GM12878 (cell line): Measurements from ENCODE around the gene ADAMTS4. TPM values are rescaled to one million over a fixed set of nuclear protein-coding genes. Genes with fewer than 3 reads are reported as not detected.

Source experiments
- ATAC-seq: fragments of 200-7000 bp; cut with Tn5 transposase; 3 replicates; pipeline ENCODE4 v1.9.1; 2020; ENCODE audit warnings: mild to moderate bottlenecking, moderate library complexity
- BruUV-seq: library from RNA; stranded (reverse); fragments of 400-500 nt; replicated peaks from 2 replicates; lab custom pipeline; 2021; lab: Mats Ljungman, UMichigan
- CTCF ChIA-PET: fragments of 300-600 bp; sonication (Branson Sonifier 250); formaldehyde crosslinking; extraction: SDS; loops from one replicate; lab custom pipeline; 2021; ENCODE audit warnings: inconsistent platforms; lab: Yijun Ruan, JAX
- POLR2A ChIA-PET: fragments of 350-600 bp; formaldehyde crosslinking; extraction: SDS; loops from one replicate; lab custom pipeline; 2021; ENCODE audit warnings: inconsistent platforms; lab: Charles Lee
- RAD21 ChIA-PET: fragments of 300-600 bp; sonication (Branson Sonifier 250); formaldehyde crosslinking; loops from one replicate; lab custom pipeline; 2023; ENCODE audit warnings: antibody characterized with exemption; ENCODE audit not compliant: unreplicated experiment; lab: Charles Lee
- SMC1A ChIA-PET: fragments of 300-600 bp; sonication (Branson Sonifier 250); formaldehyde crosslinking; loops from one replicate; lab custom pipeline; 2023; ENCODE audit not compliant: unreplicated experiment, uncharacterized antibody; lab: Charles Lee
- DNase-seq: peaks from one replicate; pipeline ENCODE4 v3.0.0-alpha.2; 2011; ENCODE audit warnings: low read depth, low spot score
- FAIRE-seq: peaks from 3 replicates; lab custom pipeline; 2011; peaks lifted over from hg19 to GRCh38; lab: Jason Lieb, UNC
- H2AFZ ChIP-seq: 2 replicates; pipeline ENCODE4 v1.6.0; 2011; ENCODE audit warnings: low read depth, low read length, control low read depth; ENCODE audit not compliant: control insufficient read depth
- H3K27ac ChIP-seq: 2 replicates; pipeline ENCODE4 v1.5.1; 2011; ENCODE audit warnings: control low read depth; ENCODE audit not compliant: control insufficient read depth, insufficient read depth
- H3K27me3 ChIP-seq, 2 experiments: replicated peaks in 1 of 2; 2 replicates each; pipeline versions ENCODE4 v1.6.0 to v1.6.1; 2011; ENCODE audit warnings: low read length in 1 of 2; ENCODE audit not compliant: control insufficient read depth in 2 of 2, insufficient read depth in 2 of 2
- H3K36me3 ChIP-seq, 2 experiments: 2 replicates each; pipeline ENCODE4 v1.5.1; 2011; ENCODE audit warnings: low read length in 1 of 2; ENCODE audit not compliant: control insufficient read depth in 2 of 2, insufficient read depth in 2 of 2
- H3K4me1 ChIP-seq: 2 replicates; pipeline ENCODE4 v1.6.1; 2011; ENCODE audit warnings: mild to moderate bottlenecking, low read length, moderate library complexity, mixed read lengths; ENCODE audit not compliant: control insufficient read depth, insufficient read depth
- H3K4me2 ChIP-seq: 2 replicates; pipeline ENCODE4 v1.6.0; 2011; ENCODE audit warnings: control low read depth; ENCODE audit not compliant: control insufficient read depth, insufficient read depth
- H3K4me3 ChIP-seq: fragments of 200-600 bp; sonication (generic); 2 replicates; pipeline ENCODE4 v1.5.1; 2016
- H3K79me2 ChIP-seq: 2 replicates; pipeline ENCODE4 v1.6.0; 2011; ENCODE audit warnings: low read length; ENCODE audit not compliant: control insufficient read depth, insufficient read depth
- H3K9ac ChIP-seq: 2 replicates; pipeline ENCODE4 v1.8.0; 2011; ENCODE audit warnings: low read length, control low read depth, mixed read lengths; ENCODE audit not compliant: control insufficient read depth, insufficient read depth
- H3K9me3 ChIP-seq: replicated peaks from 3 replicates; pipeline ENCODE4 v1.5.1; 2011; ENCODE audit warnings: mild to moderate bottlenecking, low read length; ENCODE audit not compliant: control insufficient read depth, insufficient read depth
- H4K20me1 ChIP-seq: 2 replicates; pipeline ENCODE4 v1.6.0; 2011; ENCODE audit not compliant: control insufficient read depth, insufficient read depth
- BHLHE40 ChIP-seq, 2 experiments: fragments of 450-650 bp in 1 of 2; IDR thresholded peaks; 2 replicates each; pipeline ENCODE4 v1.6.1; 2011 to 2017; ENCODE audit warnings: low read depth in 2 of 2, borderline replicate concordance in 1 of 2, improper control_type of control experiment in 1 of 2, low read length in 1 of 2, mild to moderate bottlenecking in 1 of 2
- CEBPB ChIP-seq, 2 experiments: fragments of 150-350 bp in 1 of 2; IDR thresholded peaks; 2 replicates each; pipeline ENCODE4 v1.6.1; 2012 to 2014; ENCODE audit warnings: low read depth in 2 of 2, low read length in 2 of 2, borderline replicate concordance in 1 of 2, inconsistent platforms in 1 of 2
- EED ChIP-seq: sonication (generic); IDR thresholded peaks from 2 replicates; pipeline ENCODE4 v1.6.1; 2016; ENCODE audit warnings: antibody characterized with exemption, low read depth
- ESRRA ChIP-seq: IDR thresholded peaks from 2 replicates; pipeline ENCODE4 v1.6.1; 2012; ENCODE audit warnings: mild to moderate bottlenecking, low read length, improper control_type of control experiment
- FOXK2 ChIP-seq: fragments of 450-650 bp; IDR thresholded peaks from 2 replicates; pipeline ENCODE4 v1.6.1; 2017; ENCODE audit warnings: mild to moderate bottlenecking, moderate library complexity
- HCFC1 ChIP-seq: fragments of 150-350 bp; IDR thresholded peaks from 2 replicates; pipeline ENCODE4 v1.6.1; 2014; ENCODE audit warnings: low read length
- NFYB ChIP-seq: IDR thresholded peaks from 2 replicates; pipeline ENCODE4 v1.6.1; 2011; ENCODE audit warnings: low read depth, mild to moderate bottlenecking, low read length, improper control_type of control experiment, moderate library complexity; ENCODE audit not compliant: insufficient read depth
- NR2F1 ChIP-seq: fragments of 450-650 bp; conservative IDR thresholded peaks from 2 replicates; pipeline ENCODE4 v1.6.1; 2017; ENCODE audit warnings: mild to moderate bottlenecking
- SIN3A ChIP-seq: IDR thresholded peaks from 2 replicates; pipeline ENCODE4 v1.6.1; 2012; ENCODE audit warnings: low read depth, low read length, improper control_type of control experiment
- SRF ChIP-seq, 2 experiments: IDR thresholded peaks; 2 replicates each; pipeline ENCODE4 v1.6.1; 2011; ENCODE audit warnings: low read depth in 2 of 2, low read length in 2 of 2, mild to moderate bottlenecking in 1 of 2, moderate library complexity in 1 of 2
- TCF12 ChIP-seq: IDR thresholded peaks from 2 replicates; pipeline ENCODE4 v1.6.1; 2011; ENCODE audit warnings: low read depth, mild to moderate bottlenecking, low read length
- YBX1 ChIP-seq: fragments of 450-650 bp; IDR thresholded peaks from 2 replicates; pipeline ENCODE4 v1.6.1; 2016; ENCODE audit warnings: antibody characterized with exemption
- ZZZ3 ChIP-seq: IDR thresholded peaks from 2 replicates; pipeline ENCODE4 v1.6.1; 2011; ENCODE audit warnings: low read depth; ENCODE audit not compliant: control insufficient read depth, insufficient read length
- WGBS: methylation state at CpG from one replicate; pipeline ENCODE4 v1.1.6; 2016; ENCODE audit warnings: low lambda C conversion rate; ENCODE audit not compliant: insufficient replicate concordance, insufficient coverage; ENCODE audit errors: missing lambda C conversion rate; 5-methylcytosine and 5-hydroxymethylcytosine counted together
- in situ Hi-C: fragments of 300-500 bp; cut with MboI; formaldehyde crosslinking; loops from 9 replicates; pipeline ENCODE4 v1.14.3; 2018; ENCODE audit warnings: mixed read lengths
- intact Hi-C: fragments of 100-400 bp; cut with micrococcal nuclease; formaldehyde crosslinking; loops from one replicate; pipeline ENCODE4 v1.14.2; 2022; ENCODE audit not compliant: unreplicated experiment
- polyA plus RNA-seq, 11 experiments: library from polyadenylated mRNA; depleted of rRNA in 4 of 11; unstranded in 6 of 11; stranded (reverse) in 5 of 11; fragments of >200 nt; fragmentation: Nextera tagmentation in 4 of 11; fragmentation: Illumina TruSeq in 1 of 11; extraction: Ambion mirVana in 4 of 11; extraction: Trizol in 1 of 11; gene quantifications; 1 replicate in 1 of 11; 2 replicates in 10 of 11; pipeline versions ENCODE4 v1.2.1 to v1.2.3, GENCODE V29; 2011 to 2016; ENCODE audit warnings: inconsistent platforms in 2 of 11, missing spikeins in 2 of 11, low read depth in 1 of 11
- total RNA-seq, 4 experiments: library from RNA; depleted of rRNA in 3 of 4; stranded (reverse); fragments of >200 nt in 3 of 4; fragmentation: Illumina TruSeq in 1 of 4; extraction: Trizol in 1 of 4; gene quantifications; 2 replicates each; pipeline versions ENCODE4 v1.2.1 to v1.2.3, GENCODE V29; 2013 to 2021
- TF ChIP-seq, protein P1 (sequence below): fragments of 450-650 bp; IDR thresholded peaks from 2 replicates; pipeline ENCODE4 v1.6.1; 2017; ENCODE audit warnings: mild to moderate bottlenecking
- TF ChIP-seq, protein P2 (sequence below): fragments of 450-650 bp; IDR thresholded peaks from 2 replicates; pipeline ENCODE4 v1.6.1; 2017; ENCODE audit warnings: borderline replicate concordance

ADAMTS4 gene
- total and polyA plus RNA-seq, 10 of the 15 experiments (the other 5 are each of a cell fraction or from before 2014, with no cell fraction given): 0.01 to 0.13 (median 0.05) TPM; not detected in 2

DNA sequence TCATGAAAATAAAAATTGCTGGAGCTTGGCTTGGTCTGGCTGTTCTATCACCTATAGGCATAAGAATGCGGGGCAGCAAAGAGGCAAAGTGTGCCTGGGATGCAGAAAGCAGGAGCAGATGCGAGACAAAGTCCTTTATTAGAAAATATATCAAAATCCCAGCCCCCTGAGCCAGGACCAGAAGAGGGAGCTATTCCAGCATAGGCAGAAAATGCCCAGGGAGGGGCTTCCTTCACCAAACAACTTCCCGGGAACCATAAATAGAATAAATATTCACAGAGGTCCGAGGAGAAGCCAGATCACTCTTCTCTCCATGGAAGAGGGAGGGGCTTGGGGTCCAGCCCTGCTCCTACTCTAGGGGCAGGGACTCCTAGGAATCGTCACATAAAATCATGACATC, 27.7 kb downstream of the ADAMTS4 start:
- Histone ChIP-seq H4K20me1 (no peaks in the 10 kb centered on the region), H3K27me3 (no peaks in the 10 kb centered on the region), H3K9me3 (no peaks in the 10 kb centered on the region), H3K4me2 (no peak overlapping the region), H3K36me3 (peaks cover 17 to 30% of the 10 kb centered on the region in 2 experiments), H3K79me2 (peaks cover 11% of the 10 kb centered on the region), H3K4me1 (peaks cover 15% of the 10 kb centered on the region), H3K27ac (no peak overlapping the region), H3K4me3 (no peak overlapping the region), H2AFZ (no peak overlapping the region), H3K9ac (no peak overlapping the region)
- RAD21 ChIA-PET: no interaction called here
- DNase-seq (no peak), ATAC-seq (no peak), FAIRE-seq (no peak)
- CTCF ChIA-PET: interaction anchor here (0.9 to 1.6 kb wide), 2 partner anchors 21 to 53 kb away, joined by 3 read pairs; partner anchors contain the start of genes NIT1 and PFDN2
- in situ Hi-C loops: no loop called here
- POLR2A ChIA-PET: interaction anchor here (1.0 to 1.7 kb wide), 2 partner anchors 12 to 72 kb away, joined by 3 to 5 read pairs; partner anchors contain the start of gene USP21
- no TSS peak for BruUV-seq
- SMC1A ChIA-PET: interaction anchor here (0.8 to 1.1 kb wide), 2 partner anchors 12 to 54 kb away, joined by 4 to 5 read pairs; partner anchors contain the start of gene TOMM40L
- TF ChIP-seq BHLHE40 (IDR thresholded peaks at IDR 0.05; ENCODE audit: borderline replicate concordance in 1 of 2, low read depth in 2 of 2, low read length in 1 of 2) (no peak), HCFC1 (no peak), ESRRA (no peak), SIN3A (no peak), FOXK2 (no peak), YBX1 (no peak), ZZZ3 (no peak), SRF (IDR thresholded peaks at IDR 0.05; ENCODE audit: low read depth in 2 of 2, low read length in 2 of 2) (no peak), NFYB (no peak), CEBPB (IDR thresholded peaks at IDR 0.05; ENCODE audit: borderline replicate concordance in 1 of 2, low read depth in 2 of 2, low read length in 2 of 2) (no peak), EED (no peak), TCF12 (no peak), NR2F1 (no peak)
- TF ChIP-seq, protein P1, sequence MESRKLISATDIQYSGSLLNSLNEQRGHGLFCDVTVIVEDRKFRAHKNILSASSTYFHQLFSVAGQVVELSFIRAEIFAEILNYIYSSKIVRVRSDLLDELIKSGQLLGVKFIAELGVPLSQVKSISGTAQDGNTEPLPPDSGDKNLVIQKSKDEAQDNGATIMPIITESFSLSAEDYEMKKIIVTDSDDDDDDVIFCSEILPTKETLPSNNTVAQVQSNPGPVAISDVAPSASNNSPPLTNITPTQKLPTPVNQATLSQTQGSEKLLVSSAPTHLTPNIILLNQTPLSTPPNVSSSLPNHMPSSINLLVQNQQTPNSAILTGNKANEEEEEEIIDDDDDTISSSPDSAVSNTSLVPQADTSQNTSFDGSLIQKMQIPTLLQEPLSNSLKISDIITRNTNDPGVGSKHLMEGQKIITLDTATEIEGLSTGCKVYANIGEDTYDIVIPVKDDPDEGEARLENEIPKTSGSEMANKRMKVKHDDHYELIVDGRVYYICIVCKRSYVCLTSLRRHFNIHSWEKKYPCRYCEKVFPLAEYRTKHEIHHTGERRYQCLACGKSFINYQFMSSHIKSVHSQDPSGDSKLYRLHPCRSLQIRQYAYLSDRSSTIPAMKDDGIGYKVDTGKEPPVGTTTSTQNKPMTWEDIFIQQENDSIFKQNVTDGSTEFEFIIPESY: no peak
- TF ChIP-seq, protein P2, sequence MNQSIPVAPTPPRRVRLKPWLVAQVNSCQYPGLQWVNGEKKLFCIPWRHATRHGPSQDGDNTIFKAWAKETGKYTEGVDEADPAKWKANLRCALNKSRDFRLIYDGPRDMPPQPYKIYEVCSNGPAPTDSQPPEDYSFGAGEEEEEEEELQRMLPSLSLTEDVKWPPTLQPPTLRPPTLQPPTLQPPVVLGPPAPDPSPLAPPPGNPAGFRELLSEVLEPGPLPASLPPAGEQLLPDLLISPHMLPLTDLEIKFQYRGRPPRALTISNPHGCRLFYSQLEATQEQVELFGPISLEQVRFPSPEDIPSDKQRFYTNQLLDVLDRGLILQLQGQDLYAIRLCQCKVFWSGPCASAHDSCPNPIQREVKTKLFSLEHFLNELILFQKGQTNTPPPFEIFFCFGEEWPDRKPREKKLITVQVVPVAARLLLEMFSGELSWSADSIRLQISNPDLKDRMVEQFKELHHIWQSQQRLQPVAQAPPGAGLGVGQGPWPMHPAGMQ: no peak
- intact Hi-C loops: no loop called here
- 94% methylated on average over 5 of the region's 5 CpGs for WGBS
